HepG2 (cell line): ENCODE results near the gene GADD45B. TPM values are rescaled to one million over a fixed set of nuclear protein-coding genes. Genes with fewer than 3 reads are reported as not detected.

Experiments used
- AKNA ChIP-seq: sonication (generic); formaldehyde crosslinking; IDR thresholded peaks from 2 replicates; pipeline ENCODE4 v1.4.0; 2020; ENCODE audit warnings: missing genetic modification reagents, borderline replicate concordance
- EZH2 ChIP-seq: conservative IDR thresholded peaks from 2 replicates; pipeline ENCODE4 v1.6.1; 2012; ENCODE audit warnings: mild to moderate bottlenecking, low read depth, low read length, moderate library complexity
- JUND ChIP-seq: sonication (generic); formaldehyde crosslinking; IDR thresholded peaks from 2 replicates; pipeline ENCODE4 v1.8.0; 2022; ENCODE audit warnings: mild to moderate bottlenecking, missing genetic modification reagents
- KDM3A ChIP-seq: IDR thresholded peaks from 2 replicates; pipeline ENCODE4 v1.6.1; 2018; ENCODE audit warnings: low read depth, missing compliant biosample characterization
- MYC ChIP-seq: sonication (generic); formaldehyde crosslinking; IDR thresholded peaks from 2 replicates; pipeline ENCODE4 v1.9.0; 2021; ENCODE audit warnings: missing genetic modification reagents, borderline replicate concordance
- NCOA2 ChIP-seq: sonication (generic); formaldehyde crosslinking; IDR thresholded peaks from 2 replicates; pipeline ENCODE4 v1.8.0; 2022; ENCODE audit warnings: inconsistent platforms
- RBM39 ChIP-seq: fragments of 200-400 bp; formaldehyde crosslinking; IDR thresholded peaks from one replicate; pipeline ENCODE4 v1.6.1; 2018; ENCODE audit warnings: antibody characterized with exemption, mild to moderate bottlenecking, low read depth, low read length; ENCODE audit not compliant: poor library complexity, severe bottlenecking
- RFX3 ChIP-seq: IDR thresholded peaks from 2 replicates; pipeline ENCODE4 v1.6.1; 2016; ENCODE audit warnings: missing biosample characterization, missing genetic modification reagents
- ZBTB10 ChIP-seq: sonication (generic); formaldehyde crosslinking; IDR thresholded peaks from 2 replicates; pipeline ENCODE4 v1.4.0; 2020; ENCODE audit warnings: missing genetic modification reagents, borderline replicate concordance
- ZC3H13 ChIP-seq: sonication (generic); formaldehyde crosslinking; IDR thresholded peaks from 2 replicates; pipeline ENCODE4 v1.8.1; 2023; ENCODE audit warnings: mild to moderate bottlenecking, missing genetic modification reagents, moderate library complexity
- ZC3H4 ChIP-seq: sonication (generic); formaldehyde crosslinking; IDR thresholded peaks from 2 replicates; pipeline ENCODE4 v1.4.0; 2020; ENCODE audit warnings: missing genetic modification reagents, borderline replicate concordance
- ZFAT ChIP-seq: sonication (generic); formaldehyde crosslinking; conservative IDR thresholded peaks from 2 replicates; pipeline ENCODE4 v1.8.1; 2023; ENCODE audit warnings: missing genetic modification reagents, inconsistent platforms
- ZNF280B ChIP-seq: sonication (generic); formaldehyde crosslinking; IDR thresholded peaks from 2 replicates; pipeline ENCODE4 v1.5.0; 2020; ENCODE audit warnings: missing genetic modification reagents, mild to moderate bottlenecking, borderline replicate concordance
- ZNF34 ChIP-seq: sonication (generic); formaldehyde crosslinking; IDR thresholded peaks from 2 replicates; pipeline ENCODE4 v1.4.0; 2020; ENCODE audit warnings: mild to moderate bottlenecking, missing genetic modification reagents, borderline replicate concordance
- ZNF446 ChIP-seq: sonication (generic); formaldehyde crosslinking; IDR thresholded peaks from 2 replicates; pipeline ENCODE4 v1.5.0; 2020; ENCODE audit warnings: mild to moderate bottlenecking, missing genetic modification reagents
- ZNF780A ChIP-seq: sonication (generic); formaldehyde crosslinking; IDR thresholded peaks from 2 replicates; pipeline ENCODE4 v1.8.0; 2022; ENCODE audit warnings: mild to moderate bottlenecking, missing genetic modification reagents, moderate library complexity
- ZNF800 ChIP-seq: sonication (generic); formaldehyde crosslinking; IDR thresholded peaks from 2 replicates; pipeline ENCODE4 v1.4.0; 2020; ENCODE audit warnings: missing genetic modification reagents
- polyA plus RNA-seq, 8 experiments: library from polyadenylated mRNA; depleted of rRNA in 3 of 8; stranded (reverse) in 7 of 8; unstranded in 1 of 8; fragments of >200 nt; fragmentation: Illumina TruSeq in 4 of 8; extraction: Trizol in 4 of 8; gene quantifications; 2 replicates each; pipeline versions ENCODE4 v1.2.1 to v1.2.3, GENCODE V29; 2011 to 2016; ENCODE audit warnings: low read depth in 4 of 8, missing spikeins in 1 of 8, mixed read lengths in 1 of 8; ENCODE audit not compliant: insufficient read depth in 1 of 8
- total RNA-seq, 5 experiments: library from RNA; depleted of rRNA; stranded (reverse); fragments of >200 nt; fragmentation: Illumina TruSeq; extraction: Trizol; gene quantifications; 2 replicates each; pipeline ENCODE4 v1.2.3, GENCODE V29; 2016; ENCODE audit warnings: low read depth in 1 of 5

Gene GADD45B
- total and polyA plus RNA-seq, 2 of the 13 experiments (the other 11 are each of a cell fraction or from before 2014, with no cell fraction given) = 4.6 to 34.1 TPM

- no peak; the same call in 1 of the 2 replicates for TF ChIP-seq ZNF280B (CRISPR knock-in tag)
- no peak for TF ChIP-seq AKNA
- no peak for TF ChIP-seq ZBTB10 (CRISPR knock-in tag)
- TF ChIP-seq ZNF800 (CRISPR knock-in tag) = no peak
- TF ChIP-seq RBM39 = no peak
- TF ChIP-seq MYC (CRISPR knock-in tag) = peak; percentile 99
- no peak for TF ChIP-seq ZNF780A (CRISPR knock-in tag)
- TF ChIP-seq NCOA2 (CRISPR knock-in tag) = peak; percentile 64
- peak; percentile 64; the same call in 1 of the 2 replicates for TF ChIP-seq ZC3H4 (CRISPR knock-in tag)
- no peak for TF ChIP-seq EZH2
- peak; percentile 42; the same call in 1 of the 2 replicates for TF ChIP-seq JUND
- TF ChIP-seq ZNF446 (CRISPR knock-in tag) = no peak
- peak; percentile 97 for TF ChIP-seq ZC3H13 (CRISPR knock-in tag)
- TF ChIP-seq RFX3 (CRISPR knock-in tag) = no peak
- 0 out of 2 replicates have a peak, but pooled peaks have one; percentile 50 for TF ChIP-seq ZFAT
- TF ChIP-seq ZNF34 (CRISPR knock-in tag) = 0 out of 2 replicates have a peak, but pooled peaks have one; percentile 79
- TF ChIP-seq KDM3A (CRISPR knock-in tag) = no peak
Observed at GRCh38 chr19:2427429-2428320, 48.3 kb upstream of the GADD45B start, which contains the start of gene TIMM13 (continued).
